Measurements from ENCODE around the gene PRR18. TPM values are rescaled to one million over a fixed set of nuclear protein-coding genes. Genes with fewer than 3 reads are reported as not detected.
A peak's percentile ranks its signal among the peaks of the same experiment; 100 is the strongest.

PRR18 gene
- total RNA-seq, 1 donor from 2014 or later, result not detected

DNA sequence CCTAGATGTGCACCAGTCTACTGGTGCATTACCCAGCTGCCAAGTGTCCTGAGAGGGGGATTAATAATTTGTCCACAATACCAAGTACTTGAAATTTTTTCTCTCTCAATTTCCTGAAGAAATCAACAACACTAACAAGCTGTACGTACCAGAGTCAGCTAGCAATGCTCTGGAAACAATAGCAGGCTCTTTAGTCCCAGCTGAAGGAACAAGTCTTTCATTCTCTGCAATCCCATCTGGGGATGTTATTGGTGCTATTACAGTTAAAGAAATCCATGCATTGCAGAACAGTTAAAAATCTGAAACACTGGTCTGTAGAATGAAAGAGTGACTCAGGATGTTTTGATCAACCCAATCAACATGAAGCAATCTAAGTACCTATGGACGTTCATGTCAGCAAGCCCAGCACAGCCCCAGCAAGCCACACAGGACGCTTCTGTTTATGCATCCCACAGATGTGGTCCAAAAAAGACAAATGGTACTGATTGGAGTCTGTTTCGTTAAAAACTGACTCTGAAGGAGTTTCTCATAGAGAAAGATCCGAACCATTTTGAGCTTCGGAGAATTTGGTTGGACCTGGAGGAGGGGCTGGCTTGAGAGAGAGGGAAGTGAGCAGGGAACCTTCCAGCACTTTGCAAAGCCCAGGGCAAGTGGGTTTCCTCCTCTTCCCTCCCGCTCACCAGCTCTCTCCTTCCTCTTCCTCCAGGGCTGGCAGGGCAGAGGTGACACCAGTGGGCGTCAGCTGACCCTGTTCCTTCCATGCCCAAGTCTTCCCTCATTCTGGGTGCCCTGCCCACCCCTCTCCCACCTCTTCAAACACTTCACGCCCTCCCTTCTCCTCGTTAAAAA lies 11.9 kb downstream of the PRR18 start:
- peak; percentile 59 for DNase-seq (ENCODE audit: extremely low spot score, unreplicated experiment)
- TF ChIP-seq, protein P1, sequence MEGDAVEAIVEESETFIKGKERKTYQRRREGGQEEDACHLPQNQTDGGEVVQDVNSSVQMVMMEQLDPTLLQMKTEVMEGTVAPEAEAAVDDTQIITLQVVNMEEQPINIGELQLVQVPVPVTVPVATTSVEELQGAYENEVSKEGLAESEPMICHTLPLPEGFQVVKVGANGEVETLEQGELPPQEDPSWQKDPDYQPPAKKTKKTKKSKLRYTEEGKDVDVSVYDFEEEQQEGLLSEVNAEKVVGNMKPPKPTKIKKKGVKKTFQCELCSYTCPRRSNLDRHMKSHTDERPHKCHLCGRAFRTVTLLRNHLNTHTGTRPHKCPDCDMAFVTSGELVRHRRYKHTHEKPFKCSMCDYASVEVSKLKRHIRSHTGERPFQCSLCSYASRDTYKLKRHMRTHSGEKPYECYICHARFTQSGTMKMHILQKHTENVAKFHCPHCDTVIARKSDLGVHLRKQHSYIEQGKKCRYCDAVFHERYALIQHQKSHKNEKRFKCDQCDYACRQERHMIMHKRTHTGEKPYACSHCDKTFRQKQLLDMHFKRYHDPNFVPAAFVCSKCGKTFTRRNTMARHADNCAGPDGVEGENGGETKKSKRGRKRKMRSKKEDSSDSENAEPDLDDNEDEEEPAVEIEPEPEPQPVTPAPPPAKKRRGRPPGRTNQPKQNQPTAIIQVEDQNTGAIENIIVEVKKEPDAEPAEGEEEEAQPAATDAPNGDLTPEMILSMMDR (IDR thresholded peaks at IDR 0.05), result no peak
- no peaks in the 10 kb centered on the region for H3K36me3 Mint-ChIP-seq (ENCODE audit: unreplicated experiment)
- H3K4me3 Mint-ChIP-seq (ENCODE audit: unreplicated experiment), result no peak overlapping the region
- no peaks in the 10 kb centered on the region for H3K9me3 Mint-ChIP-seq (ENCODE audit: unreplicated experiment)
- H3K27ac Mint-ChIP-seq (ENCODE audit: unreplicated experiment), result no peak overlapping the region
- peaks cover 48% of the 10 kb centered on the region for H3K27me3 Mint-ChIP-seq (ENCODE audit: unreplicated experiment)
- H3K4me1 Mint-ChIP-seq (ENCODE audit: unreplicated experiment), result no peaks in the 10 kb centered on the region

DNA sequence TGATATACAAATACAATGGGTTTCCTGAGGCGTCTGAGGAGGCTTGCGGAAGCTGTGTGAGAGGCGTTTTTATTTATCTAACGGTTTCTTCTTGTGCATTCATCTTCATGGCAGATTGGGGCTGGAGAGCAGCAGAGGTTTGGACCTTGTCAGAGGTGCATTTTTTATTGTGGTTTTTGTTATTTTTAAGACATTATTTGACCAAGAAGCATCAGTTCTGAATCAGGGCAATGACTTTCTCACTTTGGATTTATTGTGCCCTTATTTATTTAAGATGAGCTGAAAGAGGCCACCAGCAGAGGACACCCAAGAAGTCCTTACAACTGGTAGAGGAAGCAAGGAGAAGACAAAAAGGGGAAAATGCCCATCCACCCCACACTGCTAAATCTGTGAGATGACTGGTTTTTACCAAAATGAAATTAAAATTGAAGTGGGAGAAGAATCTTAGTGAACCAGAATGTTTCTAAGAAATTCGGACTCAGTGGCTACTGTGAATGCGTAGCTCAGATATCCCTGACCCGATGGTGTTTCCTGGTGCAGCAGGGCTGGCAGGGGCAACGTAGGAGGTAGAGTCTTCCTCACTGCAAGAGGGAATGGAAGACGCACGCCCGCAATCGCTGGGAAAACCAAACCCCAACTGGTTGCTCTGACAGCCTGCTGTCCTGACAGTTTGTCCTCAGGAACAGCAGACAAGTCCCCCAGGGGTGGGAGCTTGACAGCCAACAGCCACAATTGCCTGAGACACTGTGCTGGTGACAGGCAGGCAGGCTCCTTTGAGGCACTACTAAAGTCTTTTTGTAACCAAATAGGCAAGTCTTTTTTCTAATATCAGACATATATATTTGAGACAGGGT lies 14.2 kb downstream of the PRR18 start:
- Mint-ChIP-seq H3K9me3 (ENCODE audit: unreplicated experiment) (no peaks in the 10 kb centered on the region), H3K27me3 (ENCODE audit: unreplicated experiment) (peaks cover 54% of the 10 kb centered on the region)

DNA sequence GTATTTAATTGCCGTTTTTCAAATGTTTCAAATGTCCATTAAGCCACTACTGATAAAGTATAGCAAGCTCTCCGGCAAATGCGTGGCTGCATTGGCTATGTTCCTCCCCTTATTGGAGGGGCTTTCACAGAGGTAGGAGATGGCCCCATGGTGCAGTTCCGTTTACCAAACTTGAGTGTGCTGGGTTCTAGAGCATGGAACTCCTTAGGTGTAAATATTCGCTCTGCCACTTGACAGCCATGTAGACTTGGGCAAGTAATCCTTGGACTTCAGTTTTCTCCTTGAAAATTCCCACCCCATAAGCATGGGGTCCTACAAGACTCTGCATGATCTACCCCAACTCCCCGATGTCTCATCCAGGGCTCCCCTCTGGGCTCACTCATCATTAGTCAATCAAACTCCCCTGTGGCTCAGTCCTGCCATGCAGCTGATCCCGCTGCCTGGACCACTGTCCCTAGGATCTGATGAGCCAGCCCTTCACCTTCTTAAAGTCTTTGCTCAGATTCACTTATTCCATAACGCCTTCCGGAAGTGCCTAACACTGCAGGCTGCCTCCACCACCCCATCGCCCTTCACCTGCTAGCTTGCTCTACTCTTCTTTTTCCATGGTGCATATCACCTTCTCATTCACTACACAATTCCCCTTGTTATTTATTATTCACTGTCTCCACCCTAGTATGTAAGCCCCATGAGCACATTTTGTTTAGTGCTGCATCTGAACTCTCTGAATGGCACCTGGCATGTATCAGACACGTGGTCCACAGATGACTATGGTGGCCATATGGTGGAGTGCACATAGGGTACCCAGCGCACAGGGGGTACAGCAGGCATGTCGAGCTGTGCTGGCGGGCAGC lies 18.8 kb downstream of the PRR18 start:
- peaks cover 55% of the 10 kb centered on the region for H3K27me3 Mint-ChIP-seq (ENCODE audit: unreplicated experiment)
- no peak overlapping the region for H3K27ac Mint-ChIP-seq (ENCODE audit: unreplicated experiment)

More for the DNA sequence above, 14.2 kb downstream of the PRR18 start:
- Mint-ChIP-seq H3K36me3 (ENCODE audit: unreplicated experiment) (no peaks in the 10 kb centered on the region), H3K4me1 (ENCODE audit: unreplicated experiment) (no peaks in the 10 kb centered on the region), H3K27ac (ENCODE audit: unreplicated experiment) (no peak overlapping the region), H3K4me3 (ENCODE audit: unreplicated experiment) (no peak overlapping the region)
- DNase-seq (ENCODE audit: extremely low spot score, unreplicated experiment), result no peak
- TF ChIP-seq, protein P1 (IDR thresholded peaks at IDR 0.05), result no peak

DNA sequence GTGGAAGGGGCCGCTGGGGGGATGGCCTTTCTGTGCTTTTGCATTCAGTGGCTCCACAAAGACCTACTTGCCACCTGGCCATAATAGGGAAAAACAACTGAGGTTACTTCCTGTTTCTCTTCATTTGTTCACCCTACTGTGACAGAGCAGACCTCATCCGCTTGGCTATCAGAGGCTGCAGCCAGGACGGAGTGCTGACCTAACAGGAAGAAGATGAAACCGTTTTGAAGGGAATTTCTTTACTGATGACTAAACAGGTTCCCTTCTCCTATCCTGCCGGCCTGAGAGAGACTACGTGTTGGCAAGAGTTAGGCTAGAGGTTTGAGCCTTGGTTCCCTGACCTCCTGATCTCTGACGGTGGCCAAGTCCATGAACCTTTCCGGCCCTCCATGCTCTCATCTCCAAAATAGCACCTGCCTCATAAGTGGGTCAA lies 21.3 kb downstream of the PRR18 start:
- Mint-ChIP-seq H3K4me1 (ENCODE audit: unreplicated experiment) (no peaks in the 10 kb centered on the region), H3K27ac (ENCODE audit: unreplicated experiment) (no peak overlapping the region), H3K36me3 (ENCODE audit: unreplicated experiment) (no peaks in the 10 kb centered on the region), H3K9me3 (ENCODE audit: unreplicated experiment) (no peaks in the 10 kb centered on the region), H3K4me3 (ENCODE audit: unreplicated experiment) (no peak overlapping the region), H3K27me3 (ENCODE audit: unreplicated experiment) (peaks cover 62% of the 10 kb centered on the region)
- TF ChIP-seq, protein P1 (IDR thresholded peaks at IDR 0.05), result no peak
- peak; percentile 34 for DNase-seq (ENCODE audit: extremely low spot score, unreplicated experiment)

More for the DNA sequence above, 18.8 kb downstream of the PRR18 start:
- no peaks in the 10 kb centered on the region for H3K4me1 Mint-ChIP-seq (ENCODE audit: unreplicated experiment)
- H3K9me3 Mint-ChIP-seq (ENCODE audit: unreplicated experiment), result no peaks in the 10 kb centered on the region
- TF ChIP-seq, protein P1 (IDR thresholded peaks at IDR 0.05), result no peak
- no peaks in the 10 kb centered on the region for H3K36me3 Mint-ChIP-seq (ENCODE audit: unreplicated experiment)
- no peak for DNase-seq (ENCODE audit: extremely low spot score, unreplicated experiment)
- no peak overlapping the region for H3K4me3 Mint-ChIP-seq (ENCODE audit: unreplicated experiment)
